HG03565 (cell line): ENCODE results near the gene ZNF430.
"Not testable (repeated sequence)": the region's sequence is repeated elsewhere in the genome, so short reads cannot be mapped to it uniquely, and the experiment has no call there.

Experiments
- ATAC-seq: cut with Tn5 transposase; IDR thresholded peaks from one replicate; pipeline ENCODE4 v1.9.1; 2021; ENCODE audit warnings: mild to moderate bottlenecking, moderate library complexity; ENCODE audit not compliant: unreplicated experiment

The ZNF430 gene

GRCh38 chr19:21020298-21021227 lies at the start of gene ZNF430:
TSS of gene ZNF430 (plus strand) at chr19:21020657. CDS start at chr19:21020801, 144 bp downstream.
- peak; percentile 91 for ATAC-seq

- ATAC-seq = not testable (repeated sequence)
Measured at GRCh38 chr19:20992788-20993187, 27.7 kb upstream of the ZNF430 start.

GRCh38 chr19:20999731-21000352 lies 20.6 kb upstream of the ZNF430 start:
- peak; percentile 100 for ATAC-seq

GRCh38 chr19:21021238-21021637 lies 781 bp downstream of the ZNF430 start:
- not testable (repeated sequence) for ATAC-seq

GRCh38 chr19:21022996-21023395 lies 2.5 kb downstream of the ZNF430 start:
- ATAC-seq = peak; percentile 23

- no peak for ATAC-seq
Measured at GRCh38 chr19:21023901-21024300, 3.4 kb downstream of the ZNF430 start.

GRCh38 chr19:21028969-21029268 lies 8.5 kb downstream of the ZNF430 start:
- no peak for ATAC-seq

- no peak for ATAC-seq
Measured at GRCh38 chr19:21045028-21045427, 24.6 kb downstream of the ZNF430 start.

- ATAC-seq = no peak
Measured at GRCh38 chr19:21046489-21046888, 26.0 kb downstream of the ZNF430 start.

- no peak for ATAC-seq
Measured at GRCh38 chr19:21047716-21048115, 27.3 kb downstream of the ZNF430 start.

- no peak for ATAC-seq
Measured at GRCh38 chr19:21052902-21053301, 32.4 kb downstream of the ZNF430 start.

- no peak for ATAC-seq
Measured at GRCh38 chr19:21065336-21065735, 44.9 kb downstream of the ZNF430 start.

GRCh38 chr19:21082011-21082975 lies 61.8 kb downstream of the ZNF430 start, which contains the start of gene ZNF714:
TSS of gene ZNF714 (plus strand) at chr19:21082203. CDS start at chr19:21098269, 16,066 bp downstream.
- ATAC-seq = peak; percentile 95

- no peak for ATAC-seq
Measured at GRCh38 chr19:21084343-21084742, 63.9 kb downstream of the ZNF430 start.

- no peak for ATAC-seq
Measured at GRCh38 chr19:21087871-21088270, 67.4 kb downstream of the ZNF430 start.

- ATAC-seq = no peak
Measured at GRCh38 chr19:21092109-21092508, 71.7 kb downstream of the ZNF430 start.

GRCh38 chr19:21094347-21095025 lies 74.0 kb downstream of the ZNF430 start:
- no peak for ATAC-seq

GRCh38 chr19:21098291-21098690 lies 77.8 kb downstream of the ZNF430 start:
- ATAC-seq = no peak

GRCh38 chr19:21101521-21102242 lies 81.2 kb downstream of the ZNF430 start:
- ATAC-seq = peak; percentile 65

- ATAC-seq = no peak
Measured at GRCh38 chr19:21109116-21109515, 88.7 kb downstream of the ZNF430 start.
